Iris pigment epithelial cell (primary cell): Measurements from ENCODE around the gene MTCL1.

Source experiments
- DNase-seq: peaks from one replicate; pipeline ENCODE4 v3.0.0-alpha.2; 2011; ENCODE audit warnings: low read depth

MTCL1 gene

GRCh38 chr18:8705238-8705960, at the start of gene MTCL1:
Gene MTCL1 (plus strand): TSS chr18:8705556. CDS start chr18:8705661, 105 bp downstream.
- DNase-seq: peak; percentile 69

- no peak for DNase-seq
Observed at GRCh38 chr18:8656232-8656631, 49.1 kb upstream of the MTCL1 start.

- DNase-seq: no peak
Observed at GRCh38 chr18:8657050-8657820, 48.1 kb upstream of the MTCL1 start.

GRCh38 chr18:8657873-8658470, 47.4 kb upstream of the MTCL1 start:
- DNase-seq: peak; percentile 54

GRCh38 chr18:8658858-8659485, 46.4 kb upstream of the MTCL1 start:
- no peak for DNase-seq

GRCh38 chr18:8659609-8660242, 45.6 kb upstream of the MTCL1 start:
- no peak for DNase-seq

GRCh38 chr18:8660316-8660715, 45.0 kb upstream of the MTCL1 start:
- DNase-seq: peak; percentile 22

- DNase-seq: peak; percentile 49
Observed at GRCh38 chr18:8661754-8662559, 43.4 kb upstream of the MTCL1 start.

GRCh38 chr18:8662560-8663255, 42.6 kb upstream of the MTCL1 start:
- DNase-seq: no peak

- peak; percentile 81 for DNase-seq
Observed at GRCh38 chr18:8667846-8668245, 37.5 kb upstream of the MTCL1 start.

GRCh38 chr18:8668381-8668780, 37.0 kb upstream of the MTCL1 start:
- peak; percentile 31 for DNase-seq

- no peak for DNase-seq
Observed at GRCh38 chr18:8669571-8669970, 35.8 kb upstream of the MTCL1 start.

- no peak for DNase-seq
Observed at GRCh38 chr18:8673256-8674209, 31.8 kb upstream of the MTCL1 start.

GRCh38 chr18:8675057-8675456, 30.3 kb upstream of the MTCL1 start:
- no peak for DNase-seq

GRCh38 chr18:8681196-8681595, 24.2 kb upstream of the MTCL1 start:
- no peak for DNase-seq

- DNase-seq: no peak
Observed at GRCh38 chr18:8684577-8684976, 20.8 kb upstream of the MTCL1 start.

- DNase-seq: peak; percentile 39
Observed at GRCh38 chr18:8685141-8685913, 20.0 kb upstream of the MTCL1 start.

- DNase-seq: no peak
Observed at GRCh38 chr18:8685914-8686216, 19.5 kb upstream of the MTCL1 start.

- no peak for DNase-seq
Observed at GRCh38 chr18:8686611-8687010, 18.7 kb upstream of the MTCL1 start.
